ENCODE measurements around the gene CAMK1D.

DNA sequence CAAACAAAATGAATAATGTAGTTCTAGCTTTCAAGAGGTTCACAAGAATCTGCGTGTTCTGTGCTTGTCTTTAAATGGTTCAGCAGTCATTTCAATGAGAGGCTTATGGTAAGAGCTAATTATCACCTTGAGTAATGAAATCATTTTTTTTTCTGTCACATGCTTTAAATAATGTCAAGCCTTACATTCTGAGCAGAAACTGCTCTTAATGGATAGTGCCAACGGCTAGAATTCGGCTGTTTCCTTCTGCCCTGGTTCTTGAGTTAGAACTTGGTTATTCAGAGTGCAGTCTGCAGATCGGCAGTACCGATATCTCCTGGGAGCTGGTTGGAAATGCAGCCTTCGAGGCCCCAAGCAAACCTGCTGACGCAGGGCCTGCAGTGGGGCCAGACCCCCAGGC lies 316.2 kb downstream of the CAMK1D start:
- TF ChIP-seq POLR2A (IDR thresholded peaks at IDR 0.05), result no peak
- TF ChIP-seq, protein P1, sequence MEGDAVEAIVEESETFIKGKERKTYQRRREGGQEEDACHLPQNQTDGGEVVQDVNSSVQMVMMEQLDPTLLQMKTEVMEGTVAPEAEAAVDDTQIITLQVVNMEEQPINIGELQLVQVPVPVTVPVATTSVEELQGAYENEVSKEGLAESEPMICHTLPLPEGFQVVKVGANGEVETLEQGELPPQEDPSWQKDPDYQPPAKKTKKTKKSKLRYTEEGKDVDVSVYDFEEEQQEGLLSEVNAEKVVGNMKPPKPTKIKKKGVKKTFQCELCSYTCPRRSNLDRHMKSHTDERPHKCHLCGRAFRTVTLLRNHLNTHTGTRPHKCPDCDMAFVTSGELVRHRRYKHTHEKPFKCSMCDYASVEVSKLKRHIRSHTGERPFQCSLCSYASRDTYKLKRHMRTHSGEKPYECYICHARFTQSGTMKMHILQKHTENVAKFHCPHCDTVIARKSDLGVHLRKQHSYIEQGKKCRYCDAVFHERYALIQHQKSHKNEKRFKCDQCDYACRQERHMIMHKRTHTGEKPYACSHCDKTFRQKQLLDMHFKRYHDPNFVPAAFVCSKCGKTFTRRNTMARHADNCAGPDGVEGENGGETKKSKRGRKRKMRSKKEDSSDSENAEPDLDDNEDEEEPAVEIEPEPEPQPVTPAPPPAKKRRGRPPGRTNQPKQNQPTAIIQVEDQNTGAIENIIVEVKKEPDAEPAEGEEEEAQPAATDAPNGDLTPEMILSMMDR (IDR thresholded peaks at IDR 0.05), result no peak
